ENCODE data around the gene SAP30L. TPM values are rescaled to one million over a fixed set of nuclear protein-coding genes. Genes with fewer than 3 reads are reported as not detected.

SAP30L gene
- total RNA-seq, 1 experiment from 2014 or later = 15.8 TPM

DNA sequence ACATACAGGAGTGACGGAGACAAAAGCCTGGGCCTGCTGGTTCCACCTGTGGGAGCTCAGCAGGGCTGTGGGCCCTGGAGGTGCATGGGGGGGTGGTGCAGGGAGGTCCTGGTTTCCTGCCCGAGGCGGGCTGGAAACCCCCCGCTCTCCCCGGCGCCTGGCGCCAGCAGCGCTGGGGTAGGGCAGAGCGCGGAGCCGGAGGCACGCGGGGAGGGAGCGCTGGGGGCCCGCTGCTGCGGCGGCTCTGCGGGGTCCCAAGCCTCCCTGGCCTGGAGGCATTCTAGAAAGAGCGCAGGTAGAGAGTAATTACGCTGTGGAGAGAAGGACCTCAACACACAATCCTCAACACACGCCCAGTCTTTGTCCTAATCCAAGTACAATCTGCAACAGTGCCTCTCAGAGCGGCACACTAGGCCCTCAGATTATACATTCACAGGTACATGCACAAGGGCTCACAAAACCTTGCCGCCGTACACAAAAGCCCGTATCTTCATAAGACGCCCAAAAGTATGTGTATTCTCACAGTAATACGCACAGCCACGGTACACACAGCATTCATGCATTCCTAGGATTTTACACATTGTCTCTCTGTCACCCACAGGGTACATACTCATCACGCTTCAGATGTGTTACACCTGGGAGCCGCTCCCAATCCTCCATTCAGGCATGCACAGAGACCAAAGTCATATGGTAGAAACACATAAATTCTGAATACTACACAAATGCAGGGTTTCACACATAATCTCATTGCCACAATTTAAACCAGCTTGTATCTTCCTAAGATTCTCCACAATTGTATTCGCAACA, 34.4 kb downstream of the SAP30L start:
- no peak for DNase-seq (ENCODE audit: low read depth)

DNA sequence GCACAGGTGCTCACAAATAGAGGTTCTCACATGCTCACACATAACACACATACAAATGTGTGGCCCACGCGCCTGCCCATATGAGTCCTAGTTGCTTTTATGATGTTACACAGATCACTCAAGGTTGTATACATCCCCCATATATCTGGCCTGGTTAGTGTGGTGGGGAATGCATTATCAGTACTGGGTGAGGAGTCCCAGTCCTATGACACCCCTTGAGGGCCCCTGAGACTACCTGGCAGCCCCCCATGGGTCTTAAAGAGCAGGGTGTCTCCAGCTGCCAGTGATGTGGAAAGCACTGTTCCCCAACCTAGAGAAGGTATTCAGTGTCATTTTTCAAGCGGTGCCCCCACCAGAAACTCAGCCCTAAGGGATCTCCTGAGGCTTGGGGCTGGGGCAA, 35.0 kb downstream of the SAP30L start:
- no peak for DNase-seq (ENCODE audit: low read depth)

DNA sequence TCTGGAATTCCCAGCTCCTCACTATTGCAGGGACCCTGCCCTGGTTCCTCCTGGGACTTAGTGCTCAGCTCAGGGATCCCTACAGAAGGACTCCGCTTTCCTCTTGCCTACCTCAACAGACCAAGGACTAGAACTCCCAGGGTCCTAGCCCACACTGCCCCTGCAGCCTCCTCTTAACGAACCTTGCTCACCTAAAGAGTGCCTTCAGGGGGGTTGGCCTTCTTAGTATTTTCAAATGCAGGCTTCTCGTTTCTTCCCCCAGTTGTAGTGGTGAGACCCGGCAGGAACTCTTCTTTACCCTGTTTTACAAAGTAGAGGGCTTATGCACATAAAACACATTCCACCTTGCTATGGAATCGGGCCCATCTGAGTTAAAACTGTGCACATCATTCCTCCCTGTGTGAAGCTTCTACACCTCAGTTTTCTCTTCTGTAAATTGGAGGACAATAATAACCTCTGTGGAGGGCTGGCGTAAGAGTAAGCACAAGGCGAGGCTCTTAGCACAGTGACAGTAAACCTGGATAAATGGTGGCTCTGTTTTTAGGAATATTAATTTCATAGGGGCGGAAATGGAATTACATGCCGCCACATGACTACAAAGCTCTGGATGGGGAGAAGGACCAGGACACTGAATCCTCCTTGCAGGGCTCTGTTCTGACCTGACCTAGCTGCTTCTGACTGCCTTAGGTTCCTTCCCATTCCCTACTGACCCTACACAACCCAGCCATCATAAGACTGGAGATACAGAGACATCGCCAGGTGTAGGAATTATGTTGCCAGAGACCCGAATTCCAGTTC, 36.0 kb downstream of the SAP30L start:
- DNase-seq (ENCODE audit: low read depth) = no peak

DNA sequence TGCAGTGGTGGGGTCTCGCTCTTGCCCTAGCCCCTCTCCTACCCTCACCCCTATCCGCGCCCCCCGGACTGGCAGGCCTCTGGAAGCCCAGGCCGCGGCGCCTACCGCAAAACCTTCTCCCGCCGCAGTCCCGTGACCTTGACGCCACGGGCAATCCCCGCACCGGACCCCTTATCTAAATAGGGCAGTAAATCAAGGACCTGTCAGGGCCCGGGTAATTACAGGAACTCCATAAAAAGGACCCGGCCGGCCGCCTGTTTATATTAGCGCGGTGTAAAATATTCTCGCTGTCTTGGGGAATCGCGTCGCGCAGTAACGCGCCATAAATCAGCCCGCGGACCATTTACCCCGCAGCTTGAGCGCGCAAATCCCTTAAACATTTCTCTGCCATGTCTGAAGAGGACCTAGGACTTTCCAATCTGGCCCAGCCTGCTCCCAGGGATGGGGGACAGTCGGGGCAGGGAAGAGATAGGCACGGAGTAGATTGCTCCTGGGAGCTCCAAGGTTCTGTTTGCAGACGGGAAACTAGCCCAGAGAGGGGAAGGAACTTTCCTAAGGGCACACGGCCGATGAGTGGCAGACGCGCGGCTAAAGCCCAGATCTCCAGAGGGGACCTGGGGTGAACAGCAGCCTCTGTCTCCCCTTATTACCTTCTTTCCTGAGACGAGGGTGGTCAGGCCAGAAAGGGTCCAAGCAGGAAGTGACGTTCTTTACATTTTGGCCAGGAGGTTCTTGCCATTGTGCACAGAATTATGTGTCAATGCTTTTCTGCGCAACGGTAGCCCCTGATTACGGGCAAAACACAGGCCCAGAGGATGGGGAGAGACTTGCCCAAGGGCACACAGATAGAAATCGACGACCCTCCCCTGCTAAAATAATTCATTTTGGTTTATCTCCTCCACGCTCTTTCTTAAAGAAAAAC, 37.0 kb downstream of the SAP30L start:
- DNase-seq (ENCODE audit: low read depth) = no peak

DNA sequence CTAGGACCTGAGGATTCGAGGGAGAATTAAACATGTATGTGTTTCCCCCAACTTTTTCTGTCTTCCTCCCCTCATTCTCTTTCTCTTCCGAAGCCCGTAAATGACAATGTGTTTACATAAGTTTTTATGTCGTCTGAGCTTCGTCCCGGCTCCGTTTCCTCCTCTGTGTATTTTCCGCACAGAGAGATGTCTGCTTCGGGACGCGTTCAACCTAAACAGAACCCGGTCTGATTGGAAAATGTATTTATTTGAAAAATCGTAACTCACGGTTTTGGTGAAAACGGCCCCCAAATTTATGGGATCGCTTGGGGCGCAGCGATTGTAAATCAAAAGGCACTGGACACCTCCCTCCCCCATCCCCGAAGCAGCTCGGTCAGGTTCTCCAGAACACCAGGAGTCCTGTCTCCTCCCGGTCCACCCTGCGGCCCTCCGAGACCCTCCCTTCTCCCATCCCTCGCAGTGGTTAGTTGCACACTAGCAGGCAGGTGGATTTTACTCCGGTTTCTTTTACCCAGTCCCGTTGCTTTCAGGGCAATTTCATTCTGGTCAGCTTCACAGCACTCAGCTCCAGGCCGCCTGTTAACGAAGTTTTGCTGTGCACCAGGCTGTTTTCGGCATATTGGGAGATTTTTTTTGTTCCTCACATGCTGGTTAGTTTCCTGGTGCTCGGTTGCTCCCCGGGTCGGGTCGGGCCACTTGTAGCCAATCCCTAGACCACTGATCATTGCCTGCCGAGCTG, 38.0 kb downstream of the SAP30L start:
- DNase-seq (ENCODE audit: low read depth) = no peak

DNA sequence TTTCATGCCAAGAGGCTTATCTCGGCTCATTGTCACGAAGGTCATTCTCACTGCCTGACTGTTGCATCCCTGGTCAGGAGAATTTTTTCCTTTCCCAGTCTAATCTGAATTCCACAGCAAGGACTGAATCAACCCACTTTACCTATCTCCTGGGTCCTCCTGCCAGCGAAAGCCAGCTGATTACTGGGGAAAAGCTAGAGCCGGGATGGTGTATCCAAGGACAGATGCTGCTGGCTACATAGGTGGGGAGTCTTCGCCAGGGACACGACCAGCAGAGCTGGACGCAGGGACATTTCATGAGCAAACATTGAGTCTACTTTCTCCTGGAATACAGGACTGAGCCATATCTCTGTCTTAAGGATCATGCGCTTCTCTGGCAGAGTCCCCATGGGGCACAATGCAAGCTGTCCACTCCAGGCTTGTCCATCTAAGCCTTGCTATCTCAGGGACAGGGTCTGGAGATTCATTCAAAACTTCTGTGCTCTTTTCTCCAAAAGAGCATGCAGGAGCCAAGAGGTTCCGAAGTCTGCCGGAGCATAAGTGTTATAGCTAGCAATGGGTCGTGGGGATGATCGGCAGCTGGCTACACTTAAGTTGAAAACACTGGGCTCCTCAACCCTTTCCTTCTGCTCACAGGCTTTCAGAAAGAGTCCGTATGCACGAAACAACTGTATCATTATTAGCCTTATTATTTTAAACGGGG, 38.7 kb downstream of the SAP30L start:
- DNase-seq (ENCODE audit: low read depth) = no peak

DNA sequence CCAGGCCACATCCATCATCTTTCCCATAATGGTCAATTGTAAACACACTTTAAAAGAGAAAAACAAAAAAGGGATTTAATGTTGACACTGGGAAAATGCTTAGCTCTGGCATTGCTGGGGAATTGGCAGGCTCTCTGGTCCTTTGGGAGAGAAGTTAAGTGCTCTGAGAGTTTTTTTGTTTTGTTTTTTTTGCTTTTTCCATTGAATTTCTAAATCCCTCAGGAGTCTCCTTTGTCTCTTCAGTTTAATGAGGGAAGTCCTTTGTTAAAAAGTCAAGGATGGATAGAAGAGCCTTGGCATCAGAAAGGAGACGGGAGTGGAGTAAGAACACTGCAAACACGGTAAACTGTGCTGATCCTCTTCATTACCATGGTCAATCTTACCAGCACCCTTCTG, 39.3 kb downstream of the SAP30L start:
- DNase-seq (ENCODE audit: low read depth) = no peak

DNA sequence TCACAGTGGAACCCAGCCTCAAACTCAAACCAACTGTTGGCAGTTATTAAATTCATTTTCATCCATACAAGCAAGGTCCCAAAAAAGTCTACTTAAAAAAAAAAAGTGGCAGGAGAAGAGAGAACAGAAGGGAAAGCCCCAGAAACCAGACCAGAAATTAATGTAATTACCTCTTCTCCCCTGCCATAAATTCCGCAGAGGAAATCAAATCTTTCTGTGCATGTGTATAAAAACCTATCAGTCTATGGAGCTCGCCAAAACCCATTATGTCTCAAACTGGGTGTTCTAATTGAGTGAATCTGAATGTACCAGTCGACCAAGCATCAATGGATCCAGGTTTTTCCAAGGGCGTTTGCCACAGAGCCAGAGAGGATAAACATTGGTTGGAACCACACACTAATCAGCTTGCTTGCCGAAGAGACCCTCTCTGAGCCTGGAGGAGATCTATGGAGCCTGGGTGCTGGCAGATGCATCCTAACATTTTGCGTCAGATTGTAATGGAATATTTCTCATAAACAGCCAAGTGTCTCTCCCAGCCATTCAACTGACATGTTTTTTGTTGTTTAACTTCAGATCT, 40.1 kb downstream of the SAP30L start:
- DNase-seq (ENCODE audit: low read depth) = no peak

DNA sequence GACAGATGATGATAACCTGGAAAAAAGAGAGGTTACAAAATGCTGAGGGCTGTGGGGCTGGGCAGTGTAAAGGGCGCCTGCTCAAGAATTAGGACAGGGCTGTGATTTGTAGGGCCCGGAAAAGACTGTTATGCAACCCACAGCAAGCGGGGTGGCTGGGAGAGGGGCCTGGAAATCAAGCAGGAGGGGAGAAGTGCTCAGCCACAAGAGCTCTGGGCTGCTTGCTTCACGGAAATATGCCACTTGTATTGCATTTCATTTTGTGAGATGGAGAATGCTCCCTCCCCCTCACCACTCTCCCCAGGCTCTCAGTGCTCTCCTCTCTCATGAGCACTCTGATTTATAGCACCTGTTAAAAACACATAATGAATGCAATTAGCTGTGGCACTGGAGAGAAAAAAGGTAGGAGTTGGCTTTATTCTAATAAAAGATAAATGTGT, 40.6 kb downstream of the SAP30L start:
- no peak for DNase-seq (ENCODE audit: low read depth)

DNA sequence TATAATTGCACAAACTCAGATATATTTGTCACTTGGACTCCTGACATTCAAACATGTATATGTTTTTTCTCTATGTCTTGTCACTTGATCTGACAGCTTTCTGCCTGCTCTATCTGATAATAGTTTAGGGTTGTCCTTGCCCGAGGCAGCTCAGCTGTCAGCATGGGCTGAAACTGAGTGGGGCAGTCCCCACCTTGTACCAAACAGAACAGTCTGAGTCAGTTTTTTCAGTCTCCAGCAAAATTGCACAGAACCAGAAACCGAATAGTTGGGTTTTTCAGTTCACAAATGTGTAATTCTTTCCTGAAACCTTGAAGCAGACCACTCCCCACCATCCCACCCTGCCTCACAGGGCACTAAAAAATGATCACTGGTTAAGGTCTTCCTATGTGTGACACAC, 41.7 kb downstream of the SAP30L start:
- no peak for DNase-seq (ENCODE audit: low read depth)

DNA sequence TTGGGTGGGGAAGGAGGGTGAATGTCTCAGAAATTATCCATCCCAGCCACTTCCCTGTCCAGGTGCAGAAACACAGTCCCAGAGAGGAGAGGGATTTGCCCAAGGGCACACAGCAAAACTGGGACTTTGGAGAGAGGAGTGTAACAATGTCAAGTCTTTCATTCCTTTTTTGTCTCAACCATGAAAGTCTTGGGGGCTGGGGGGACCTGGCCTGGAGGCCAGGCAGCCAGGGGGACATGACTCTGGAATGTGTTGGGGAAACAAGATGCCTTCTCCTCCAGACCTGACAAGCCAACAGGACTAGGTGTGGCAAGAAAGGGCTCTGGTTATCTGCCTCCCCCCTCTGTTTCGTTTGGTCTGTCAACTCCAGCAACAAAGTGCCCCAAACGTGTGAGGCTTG, 46.1 kb downstream of the SAP30L start:
- DNase-seq (ENCODE audit: low read depth) = no peak

DNA sequence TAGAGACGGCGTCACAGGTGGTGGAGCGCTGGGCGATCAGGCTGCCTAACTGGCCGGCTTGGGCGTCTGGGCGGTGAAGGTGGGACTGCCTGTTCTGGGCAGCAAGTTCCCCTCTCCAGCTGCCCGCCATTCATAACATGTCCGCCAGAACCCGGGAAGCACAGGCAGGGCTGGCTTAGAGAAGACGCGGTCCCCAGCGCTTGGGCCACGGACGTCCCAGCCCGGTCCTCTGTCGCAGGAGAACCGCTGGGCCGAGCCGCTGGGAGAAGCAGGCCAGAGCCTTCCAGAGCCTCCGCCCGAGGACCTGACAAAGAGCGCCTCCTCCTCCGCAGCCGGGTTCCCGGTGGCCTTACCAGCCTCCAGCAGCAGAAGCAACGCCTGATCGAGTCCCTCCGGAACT, 47.5 kb downstream of the SAP30L start:
- DNase-seq (ENCODE audit: low read depth) = no peak

DNA sequence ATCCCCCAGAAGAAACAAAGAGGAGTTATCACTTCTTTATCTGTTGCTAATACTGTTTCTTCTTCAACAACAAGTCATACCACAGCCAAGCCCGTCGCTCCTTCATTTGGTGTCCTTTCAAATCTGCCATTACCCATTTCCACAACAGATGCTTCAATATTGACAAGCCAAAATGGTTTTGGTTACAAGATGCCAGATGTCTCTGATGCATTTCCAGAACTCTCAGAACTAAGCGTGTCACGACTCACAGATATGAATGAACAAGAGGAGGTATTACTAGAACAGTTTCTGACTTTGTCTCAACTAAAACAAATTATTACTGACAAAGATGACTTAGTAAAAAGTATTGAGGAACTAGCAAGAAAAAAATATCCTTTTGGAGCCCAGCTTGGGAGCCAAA, 48.2 kb downstream of the SAP30L start:
- no peak for DNase-seq (ENCODE audit: low read depth)

DNA sequence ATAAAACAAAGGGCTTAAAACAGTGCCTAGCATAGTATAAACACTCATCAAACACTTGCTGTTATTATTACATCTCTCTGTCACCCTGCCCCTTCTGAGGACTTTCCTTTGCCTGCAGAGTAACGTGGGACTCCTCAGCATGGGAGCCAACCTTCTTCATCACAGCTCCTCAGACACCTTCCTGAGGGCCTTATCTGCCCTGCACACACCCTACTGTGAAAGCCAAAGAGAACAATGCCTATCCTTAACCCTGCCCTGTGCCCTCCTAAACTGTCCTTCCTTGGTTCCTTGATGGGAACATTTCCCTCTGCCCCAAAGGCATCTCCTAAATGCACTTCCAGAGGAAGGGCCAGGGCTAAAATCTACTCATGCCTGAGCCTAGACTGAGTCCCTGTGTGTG, 52.8 kb downstream of the SAP30L start:
- no peak for DNase-seq (ENCODE audit: low read depth)

DNA sequence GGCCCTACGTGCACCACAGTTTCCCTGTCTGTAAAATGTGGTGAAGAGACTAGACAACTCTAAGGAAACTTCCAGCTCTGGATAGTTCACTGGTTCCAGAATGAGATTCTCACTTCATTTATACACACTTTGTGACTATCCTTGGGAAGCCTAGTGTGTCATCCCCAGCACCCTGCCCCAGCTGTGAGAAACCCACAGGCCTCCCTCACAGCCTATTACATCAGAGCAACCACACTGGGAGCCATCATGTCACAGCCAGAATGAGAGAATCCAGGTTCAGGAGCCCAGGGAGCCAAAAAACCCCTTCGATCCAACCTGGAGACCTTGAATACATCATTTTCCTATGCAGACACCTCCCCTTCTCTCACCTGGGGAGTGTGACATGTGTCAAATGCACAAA, 53.2 kb downstream of the SAP30L start:
- DNase-seq (ENCODE audit: low read depth) = no peak

DNA sequence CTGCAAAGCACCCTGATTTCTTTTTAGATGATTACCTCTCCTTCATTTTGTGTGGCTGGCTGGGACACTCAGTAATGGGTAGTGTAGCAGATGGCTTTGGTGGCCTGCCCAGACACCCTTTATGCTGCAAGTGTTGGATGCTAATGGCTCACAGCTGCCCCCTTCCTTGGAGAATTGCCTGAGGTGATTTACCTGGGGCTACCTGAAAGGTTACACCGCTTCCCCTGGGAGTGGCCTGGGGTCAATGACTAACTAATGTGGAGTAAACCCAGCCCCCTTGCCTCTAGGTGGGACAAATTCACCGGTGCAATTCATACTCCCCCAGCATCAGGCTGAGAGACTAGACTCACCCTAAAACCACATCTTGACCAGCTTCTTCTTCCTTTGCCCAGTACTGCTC, 55.8 kb downstream of the SAP30L start:
- no peak for DNase-seq (ENCODE audit: low read depth)

DNA sequence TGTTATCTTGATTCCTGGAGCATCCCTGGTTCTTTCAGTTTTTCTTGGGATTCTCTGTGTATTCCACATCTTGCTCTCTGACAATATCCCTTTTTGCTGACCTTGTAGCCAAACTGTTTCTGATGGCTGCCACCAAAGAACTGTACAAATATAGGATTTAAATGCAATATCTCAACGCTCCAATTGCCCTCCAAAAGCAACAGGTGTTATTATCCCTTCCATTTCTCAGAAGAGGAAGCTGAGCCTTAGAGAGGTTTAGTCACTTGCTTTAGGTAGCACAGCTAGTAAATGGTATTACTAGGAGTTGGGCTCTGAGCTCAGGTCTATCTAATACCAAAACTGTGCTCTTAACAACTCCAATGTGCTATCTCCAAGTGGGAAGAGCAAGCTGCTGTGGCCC, 56.4 kb downstream of the SAP30L start:
- no peak for DNase-seq (ENCODE audit: low read depth)

DNA sequence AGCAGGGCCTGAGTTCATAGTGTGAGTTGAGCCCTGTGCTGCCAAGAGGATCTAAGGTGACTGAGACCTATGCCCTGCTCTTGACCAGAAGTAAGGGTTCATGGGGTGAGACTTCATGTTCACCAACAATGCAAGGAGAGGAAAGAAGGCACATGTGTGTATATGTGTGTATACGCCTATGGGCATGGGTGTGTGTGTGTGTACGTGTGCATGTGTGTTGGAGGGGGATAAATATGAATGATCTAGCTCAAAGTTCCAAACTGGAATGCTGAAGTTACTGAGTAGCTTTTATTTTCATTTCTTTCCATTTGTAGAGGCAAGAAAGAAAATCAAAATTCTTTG, 57.9 kb downstream of the SAP30L start:
- DNase-seq (ENCODE audit: low read depth) = no peak

DNA sequence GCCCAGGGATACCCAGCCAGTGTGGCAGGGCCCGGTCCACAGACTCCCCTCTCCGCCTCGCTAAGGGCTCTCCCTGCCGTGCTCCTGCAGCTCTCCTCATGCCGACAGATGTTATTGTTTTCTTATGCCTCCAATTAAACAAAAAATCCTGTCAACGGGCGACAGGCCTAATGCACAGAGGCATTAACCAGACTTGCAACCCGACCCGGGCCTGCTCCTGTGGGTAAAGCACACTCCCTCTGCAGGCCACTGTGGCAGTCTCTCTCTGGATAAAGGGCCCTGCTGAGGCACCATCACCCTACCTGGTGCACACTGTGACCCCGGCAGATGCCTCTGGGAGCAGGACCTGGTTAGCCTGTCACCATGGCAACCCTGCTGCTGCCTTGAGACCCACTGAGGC, 59.8 kb downstream of the SAP30L start:
- DNase-seq (ENCODE audit: low read depth) = no peak

DNA sequence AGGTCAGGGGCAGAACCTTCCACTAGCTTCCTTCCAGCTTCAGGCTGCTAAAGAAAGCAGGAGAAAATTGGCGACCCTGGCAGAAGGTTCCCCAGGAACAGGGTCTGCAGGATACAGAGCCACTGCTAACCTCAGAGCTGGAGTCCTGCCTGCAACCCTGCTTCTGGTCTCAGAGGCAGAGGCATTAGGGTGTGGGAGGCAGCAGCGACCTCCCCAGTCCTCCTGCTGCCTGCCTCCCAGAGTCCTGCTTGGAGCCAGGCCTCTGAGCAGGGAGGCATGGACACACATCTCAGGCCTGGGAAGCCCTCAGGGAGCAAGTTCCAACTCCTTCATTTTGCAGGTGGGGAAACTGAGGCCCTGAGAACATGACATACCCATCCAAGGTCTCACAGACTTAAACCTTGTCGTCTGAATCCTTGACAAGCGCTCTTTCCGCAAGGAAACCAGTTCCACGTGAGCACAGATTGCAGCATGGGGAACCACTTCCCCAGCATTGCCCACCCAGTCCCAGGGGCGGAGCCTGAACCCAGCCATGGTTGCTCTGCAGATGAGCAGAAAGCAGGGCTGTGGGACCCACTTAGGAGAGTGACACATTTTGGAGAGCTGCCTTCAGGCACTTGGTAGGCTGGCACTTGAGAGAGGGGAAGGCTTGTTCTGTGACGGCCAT, 60.4 kb downstream of the SAP30L start:
- DNase-seq (ENCODE audit: low read depth) = no peak
